Muscle of leg (tissue), 11 donors: Measurements from ENCODE around the gene ITM2C. TPM values are rescaled to one million over a fixed set of nuclear protein-coding genes. Genes with fewer than 3 reads are reported as not detected.

Source experiments
- DNase-seq: peaks from one replicate; pipeline ENCODE4 v3.0.0; 2013
- H3K27ac ChIP-seq: one replicate; pipeline ENCODE4 v1.5.1; 2013; ENCODE audit warnings: mild to moderate bottlenecking, low read length, control low read depth
- H3K27me3 ChIP-seq: one replicate; pipeline ENCODE4 v1.6.1; 2013; ENCODE audit warnings: low read length; ENCODE audit not compliant: control insufficient read depth, insufficient read depth
- H3K36me3 ChIP-seq: one replicate; pipeline ENCODE4 v1.6.1; 2013; ENCODE audit warnings: low read length; ENCODE audit not compliant: control insufficient read depth, insufficient read depth
- H3K4me1 ChIP-seq: one replicate; pipeline ENCODE4 v1.6.1; 2013; ENCODE audit warnings: low read length; ENCODE audit not compliant: control insufficient read depth, insufficient read depth
- H3K4me3 ChIP-seq: one replicate; pipeline ENCODE4 v1.5.1; 2013; ENCODE audit warnings: low read length, control low read depth
- H3K9me3 ChIP-seq: replicated peaks from 2 replicates; pipeline ENCODE4 v1.6.1; 2013; ENCODE audit warnings: low read depth, low read length; ENCODE audit not compliant: control insufficient read depth
- WGBS: methylation state at CpG from one replicate; pipeline ENCODE4 v1.1.5; 2013; ENCODE audit warnings: missing lambda C conversion rate; ENCODE audit not compliant: insufficient coverage; 5-methylcytosine and 5-hydroxymethylcytosine counted together
- polyA plus RNA-seq, 8 donors: library from polyadenylated mRNA; unstranded; fragments of 120-200 nt; gene quantifications; one replicate each; pipeline versions ENCODE4 v1.2.1 to v1.2.3, GENCODE V29; 2013; ENCODE audit warnings: inconsistent platforms in 1 of 8, low replicate concordance in 1 of 8; ENCODE audit not compliant: insufficient read length in 8 of 8, insufficient read depth in 1 of 8
- total RNA-seq: library from RNA; stranded (reverse); fragments of 120-200 nt; gene quantifications from one replicate; pipeline ENCODE4 v1.2.4, GENCODE V29; 2013

Gene ITM2C
- total and polyA plus RNA-seq, 9 donors: 101 to 327 (median 217) TPM

GRCh38 chr2:230914886-230915285, 50.1 kb downstream of the ITM2C start:
- Histone ChIP-seq H3K4me1 (no peaks in the 10 kb centered on the region), H3K27ac (no peak overlapping the region), H3K27me3 (peaks cover 16% of the 10 kb centered on the region), H3K4me3 (no peak overlapping the region), H3K36me3 (no peaks in the 10 kb centered on the region), H3K9me3 (no peaks in the 10 kb centered on the region)
- WGBS: 84% methylated on average over 3 of the region's 3 CpGs
- no peak for DNase-seq

- WGBS: 74% methylated on average over 5 of the region's 6 CpGs
- H3K36me3 ChIP-seq: no peaks in the 10 kb centered on the region
- no peak overlapping the region for H3K4me3 ChIP-seq
- H3K4me1 ChIP-seq: no peaks in the 10 kb centered on the region
- no peaks in the 10 kb centered on the region for H3K9me3 ChIP-seq
- no peak overlapping the region for H3K27ac ChIP-seq
- no peak for DNase-seq
- peaks cover 18% of the 10 kb centered on the region for H3K27me3 ChIP-seq
These were observed 50.6 kb downstream of the ITM2C start for GRCh38 chr2:230915319-230915718.

DNA sequence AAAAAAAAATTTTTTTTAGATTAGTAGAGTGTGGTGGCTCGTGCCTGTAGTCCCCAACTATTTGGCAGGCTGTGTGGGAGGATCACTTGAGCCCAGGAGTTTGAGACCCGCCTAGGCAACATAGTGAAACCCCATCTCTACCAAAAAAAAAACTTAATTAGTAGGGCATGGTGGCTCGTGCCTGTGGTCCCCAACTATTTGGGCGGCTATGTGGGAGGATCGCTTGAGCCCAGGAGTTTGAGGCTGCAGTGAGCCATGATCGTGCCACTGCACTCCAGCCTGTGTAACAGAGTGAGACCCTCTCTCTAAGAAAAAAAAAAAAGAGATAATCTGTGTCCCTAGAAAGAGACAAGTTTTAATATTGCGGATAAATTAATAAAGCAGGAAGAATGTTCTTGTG, 51.5 kb downstream of the ITM2C start:
- peaks cover 16% of the 10 kb centered on the region for H3K27me3 ChIP-seq
- no peaks in the 10 kb centered on the region for H3K36me3 ChIP-seq
- 100% methylated on average over 1 of the region's 7 CpGs for WGBS
- H3K9me3 ChIP-seq: no peaks in the 10 kb centered on the region
- H3K4me1 ChIP-seq: no peaks in the 10 kb centered on the region
- no peak overlapping the region for H3K4me3 ChIP-seq
- DNase-seq: no peak
- no peak overlapping the region for H3K27ac ChIP-seq

GRCh38 chr2:230919240-230919639, 54.5 kb downstream of the ITM2C start:
- no peaks in the 10 kb centered on the region for H3K9me3 ChIP-seq
- H3K4me3 ChIP-seq: no peak overlapping the region
- no peak overlapping the region for H3K27ac ChIP-seq
- H3K4me1 ChIP-seq: no peaks in the 10 kb centered on the region
- H3K36me3 ChIP-seq: no peaks in the 10 kb centered on the region
- H3K27me3 ChIP-seq: peaks cover 19% of the 10 kb centered on the region
- no CpG with 5 or more reads among the region's 2 CpGs for WGBS
- no peak for DNase-seq

GRCh38 chr2:230919681-230920080, 54.9 kb downstream of the ITM2C start:
- H3K9me3 ChIP-seq: no peaks in the 10 kb centered on the region

GRCh38 chr2:230920167-230920566, 55.4 kb downstream of the ITM2C start:
- Histone ChIP-seq H3K36me3 (no peaks in the 10 kb centered on the region), H3K9me3 (no peaks in the 10 kb centered on the region), H3K4me1 (no peaks in the 10 kb centered on the region), H3K4me3 (no peak overlapping the region), H3K27ac (no peak overlapping the region), H3K27me3 (peaks cover 13% of the 10 kb centered on the region)
- DNase-seq: no peak
- 14% methylated on average over 1 of the region's 2 CpGs for WGBS

More at GRCh38 chr2:230919681-230920080, 54.9 kb downstream of the ITM2C start:
- Histone ChIP-seq H3K27ac (no peak overlapping the region), H3K36me3 (no peaks in the 10 kb centered on the region), H3K4me1 (no peaks in the 10 kb centered on the region), H3K27me3 (peaks cover 18% of the 10 kb centered on the region), H3K4me3 (no peak overlapping the region)
- no CpG with 5 or more reads among the region's 2 CpGs for WGBS
- no peak for DNase-seq

DNA sequence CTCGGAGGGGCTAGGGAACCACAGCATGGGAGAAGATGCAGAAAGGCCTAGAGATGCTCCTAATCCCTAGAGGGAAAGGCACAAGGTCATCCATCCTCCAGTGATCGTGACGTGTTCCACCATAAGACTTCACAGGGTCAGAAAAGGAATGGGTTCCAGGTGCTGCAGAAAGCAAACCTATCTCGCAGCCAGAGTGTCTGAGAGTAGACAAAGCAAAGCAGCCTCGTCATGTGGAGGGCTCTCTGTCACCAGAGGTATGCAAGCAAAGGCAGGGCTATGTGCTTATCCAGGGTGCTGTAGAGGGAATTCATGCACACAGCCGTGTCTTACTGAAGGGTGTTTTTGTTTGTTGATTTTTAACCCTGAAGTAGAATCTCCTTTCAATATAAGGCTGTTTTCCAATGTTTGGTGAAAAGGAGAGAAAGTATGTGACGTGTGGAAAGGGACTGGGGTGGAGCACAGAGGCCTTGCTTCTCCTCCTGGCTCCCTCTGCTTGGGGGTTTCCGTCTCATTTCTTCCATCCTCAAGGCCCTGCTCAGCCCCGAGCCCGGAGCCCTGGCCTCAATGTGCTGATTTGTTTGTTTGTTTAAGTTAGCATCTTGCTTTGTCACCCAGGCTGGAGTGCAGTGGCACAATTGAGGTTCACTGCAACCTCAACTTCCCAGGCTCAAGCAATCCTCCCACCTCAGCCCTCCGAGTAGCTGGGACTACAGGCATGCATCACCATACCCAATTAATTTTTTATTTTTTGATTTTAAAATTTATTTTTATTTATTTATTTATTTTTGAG, 57.3 kb downstream of the ITM2C start:
- WGBS: 71% methylated on average over 6 of the region's 11 CpGs
- peaks cover 10% of the 10 kb centered on the region for H3K27me3 ChIP-seq

GRCh38 chr2:230922951-230923717, 58.4 kb downstream of the ITM2C start:
- Histone ChIP-seq H3K36me3 (no peaks in the 10 kb centered on the region), H3K27me3 (peaks cover 7% of the 10 kb centered on the region), H3K4me1 (no peaks in the 10 kb centered on the region), H3K4me3 (no peak overlapping the region), H3K9me3 (no peaks in the 10 kb centered on the region), H3K27ac (no peak overlapping the region)
- WGBS: 93% methylated on average over 9 of the region's 16 CpGs
- DNase-seq: no peak

More for the DNA sequence above, 57.3 kb downstream of the ITM2C start:
- Histone ChIP-seq H3K4me3 (no peak overlapping the region), H3K4me1 (no peaks in the 10 kb centered on the region), H3K9me3 (no peaks in the 10 kb centered on the region), H3K27ac (no peak overlapping the region), H3K36me3 (no peaks in the 10 kb centered on the region)
- DNase-seq: no peak

- H3K36me3 ChIP-seq: no peaks in the 10 kb centered on the region
- H3K4me3 ChIP-seq: no peak overlapping the region
- H3K4me1 ChIP-seq: no peaks in the 10 kb centered on the region
- no peak for DNase-seq
- no CpG with 5 or more reads among the region's 6 CpGs for WGBS
- peaks cover 7% of the 10 kb centered on the region for H3K27me3 ChIP-seq
- no peak overlapping the region for H3K27ac ChIP-seq
- H3K9me3 ChIP-seq: no peaks in the 10 kb centered on the region
These were observed 59.3 kb downstream of the ITM2C start for GRCh38 chr2:230924092-230924469.

DNA sequence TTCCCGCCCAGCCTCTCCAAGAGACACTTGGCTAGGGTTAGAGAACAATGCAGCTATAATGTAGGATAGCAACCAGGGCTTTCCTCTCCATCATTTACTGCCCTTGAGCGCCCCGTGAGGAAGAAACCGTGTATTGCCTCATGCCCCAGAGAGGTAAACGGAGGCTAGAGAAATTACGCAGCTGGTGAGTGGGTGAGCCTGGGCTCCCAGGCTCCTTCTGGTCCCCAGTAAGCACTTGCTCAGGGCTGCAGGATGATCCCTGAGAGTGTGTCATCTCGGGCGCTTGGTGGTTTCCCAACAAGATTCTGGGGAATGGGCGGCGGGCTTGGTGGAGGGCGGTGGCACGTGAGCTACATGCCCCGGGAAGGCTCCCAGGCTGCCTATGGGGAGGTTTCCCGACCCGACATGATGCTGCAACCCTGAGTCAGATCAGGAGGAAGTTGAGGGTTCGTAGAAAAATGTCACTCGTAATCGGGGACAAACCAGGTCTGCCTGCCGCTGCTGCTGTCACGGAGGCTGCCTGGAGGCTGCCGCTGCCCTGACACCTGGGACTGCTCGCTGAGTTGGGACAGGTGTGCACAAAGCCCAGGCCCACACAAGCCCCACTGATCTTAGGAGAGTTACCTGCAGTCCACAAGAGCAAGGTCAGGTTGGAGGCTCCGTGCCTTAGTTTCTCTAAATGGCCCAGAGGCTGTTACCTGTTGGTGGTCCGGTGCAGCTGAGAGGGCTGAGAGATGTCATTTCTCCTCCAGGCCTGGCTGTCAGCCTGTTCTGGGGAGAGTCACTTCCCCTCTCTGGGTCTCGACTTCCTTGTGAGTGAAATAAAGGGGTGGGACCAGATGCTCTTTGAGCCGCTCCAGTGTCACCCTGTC, 60.0 kb downstream of the ITM2C start, which contains the start of gene GPR55:
Gene GPR55, minus strand, starts transcription at position 773 of the 872 bp plus-strand sequence. CDS start 14,280 bp downstream, outside the sequence.
- no peak within 1 kb of the TSS for H3K4me3 ChIP-seq

More for the DNA sequence above, 60.0 kb downstream of the ITM2C start, which contains the start of gene GPR55:
- peak; percentile 12 for DNase-seq
- peaks cover 7% of the 10 kb centered on the region for H3K27me3 ChIP-seq
- no peaks in the 10 kb centered on the region for H3K4me1 ChIP-seq
- H3K36me3 ChIP-seq: no peaks in the 10 kb centered on the region
- WGBS: 73% methylated on average over 21 of the region's 26 CpGs
- H3K27ac ChIP-seq: no peak within 1 kb of the TSS
- no peaks in the 10 kb centered on the region for H3K9me3 ChIP-seq
